WTC11 (cell line): ENCODE measurements around the gene ATP2B1. TPM values are rescaled to one million over a fixed set of nuclear protein-coding genes. Genes with fewer than 3 reads are reported as not detected.

ENCODE experiments used
- ATAC-seq: fragments of 200-7000 bp; cut with Tn5 transposase; 2 replicates; pipeline ENCODE4 v1.10.0; 2021; ENCODE audit warnings: mild to moderate bottlenecking, moderate library complexity
- CTCF ChIA-PET: fragments of 300-600 bp; sonication (Branson Sonifier 250); formaldehyde crosslinking; loops from one replicate; lab custom pipeline; 2021; ENCODE audit warnings: antibody characterized with exemption; lab: Charles Lee
- POLR2A ChIA-PET: fragments of 350-600 bp; sonication (Branson Sonifier 250); formaldehyde crosslinking; loops from one replicate; lab custom pipeline; 2021; ENCODE audit warnings: antibody characterized with exemption; lab: Charles Lee
- DNase-seq: peaks from one replicate; pipeline ENCODE4 v3.0.0; 2021; ENCODE audit warnings: low spot score
- H3K27ac Mint-ChIP-seq: 2 replicates; pipeline ENCODE4 v1.8.0; 2021; ENCODE audit warnings: mixed read lengths
- H3K27me3 Mint-ChIP-seq: 2 replicates; pipeline ENCODE4 v1.8.0; 2021; ENCODE audit warnings: low read depth, mild to moderate bottlenecking, moderate library complexity, mixed read lengths
- H3K36me3 Mint-ChIP-seq: 2 replicates; pipeline ENCODE4 v1.8.0; 2021; ENCODE audit warnings: mixed read lengths
- H3K4me1 Mint-ChIP-seq: 2 replicates; pipeline ENCODE4 v1.8.0; 2022; ENCODE audit warnings: mixed read lengths
- H3K4me3 Mint-ChIP-seq: 2 replicates; pipeline ENCODE4 v1.8.0; 2021; ENCODE audit warnings: mild to moderate bottlenecking, moderate library complexity, mixed read lengths
- H3K9me3 Mint-ChIP-seq: 2 replicates; pipeline ENCODE4 v1.8.0; 2021; ENCODE audit warnings: mixed read lengths
- ATF1 ChIP-seq: sonication (generic); formaldehyde crosslinking; IDR thresholded peaks from 2 replicates; pipeline ENCODE4 v1.8.1; 2023; ENCODE audit warnings: mild to moderate bottlenecking, moderate library complexity, missing genetic modification reagents
- CBFB ChIP-seq: sonication (generic); formaldehyde crosslinking; IDR thresholded peaks from 2 replicates; pipeline ENCODE4 v1.8.1; 2022; ENCODE audit warnings: mild to moderate bottlenecking, low read depth, missing genetic modification reagents
- EMX1 ChIP-seq: fragments of 250-450 bp; sonication (Bioruptor Pico); IDR thresholded peaks from 2 replicates; pipeline ENCODE4 v1.8.0; 2021; ENCODE audit warnings: mild to moderate bottlenecking
- ESRRA ChIP-seq: sonication (generic); formaldehyde crosslinking; IDR thresholded peaks from 2 replicates; pipeline ENCODE4 v1.8.1; 2022; ENCODE audit warnings: mild to moderate bottlenecking, missing genetic modification reagents, borderline replicate concordance
- FOXJ3 ChIP-seq: sonication (generic); formaldehyde crosslinking; IDR thresholded peaks from 2 replicates; pipeline ENCODE4 v1.9.0; 2021; ENCODE audit warnings: missing genetic modification reagents, mild to moderate bottlenecking, borderline replicate concordance
- FOXK1 ChIP-seq: sonication (generic); formaldehyde crosslinking; IDR thresholded peaks from 2 replicates; pipeline ENCODE4 v1.8.0; 2022; ENCODE audit warnings: mild to moderate bottlenecking, moderate library complexity, missing genetic modification reagents
- FOXP1 ChIP-seq: sonication (generic); formaldehyde crosslinking; IDR thresholded peaks from 2 replicates; pipeline ENCODE4 v1.8.0; 2022; ENCODE audit warnings: missing genetic modification reagents, mild to moderate bottlenecking, moderate library complexity, borderline replicate concordance
- GRHL2 ChIP-seq: fragments of 250-450 bp; sonication (Bioruptor Pico); IDR thresholded peaks from 2 replicates; pipeline ENCODE4 v1.8.0; 2022; ENCODE audit warnings: mild to moderate bottlenecking, moderate library complexity; ENCODE audit not compliant: insufficient replicate concordance, severe bottlenecking
- HMGA2 ChIP-seq: fragments of 250-450 bp; sonication (Bioruptor Pico); IDR thresholded peaks from 2 replicates; pipeline ENCODE4 v1.4.0; 2021; ENCODE audit warnings: mild to moderate bottlenecking, moderate library complexity
- JUN ChIP-seq: sonication (generic); formaldehyde crosslinking; IDR thresholded peaks from 2 replicates; pipeline ENCODE4 v1.8.0; 2023; ENCODE audit warnings: mild to moderate bottlenecking, missing genetic modification reagents
- KAT7 ChIP-seq: sonication (generic); formaldehyde crosslinking; IDR thresholded peaks from 2 replicates; pipeline ENCODE4 v1.8.1; 2023; ENCODE audit warnings: missing genetic modification reagents, mild to moderate bottlenecking, borderline replicate concordance
- MYBL2 ChIP-seq: sonication (generic); formaldehyde crosslinking; IDR thresholded peaks from 2 replicates; pipeline ENCODE4 v1.8.1; 2023; ENCODE audit warnings: mild to moderate bottlenecking, moderate library complexity, missing genetic modification reagents
- OVOL2 ChIP-seq: fragments of 250-450 bp; sonication (Bioruptor Pico); IDR thresholded peaks from 2 replicates; pipeline ENCODE4 v1.9.0; 2021; ENCODE audit warnings: mild to moderate bottlenecking, borderline replicate concordance
- RELA ChIP-seq: sonication (generic); formaldehyde crosslinking; IDR thresholded peaks from 2 replicates; pipeline ENCODE4 v1.8.1; 2022; ENCODE audit warnings: missing genetic modification reagents, mild to moderate bottlenecking, borderline replicate concordance
- SMAD4 ChIP-seq: sonication (generic); formaldehyde crosslinking; IDR thresholded peaks from 2 replicates; pipeline ENCODE4 v1.8.0; 2022; ENCODE audit warnings: mild to moderate bottlenecking, missing genetic modification reagents
- TEAD4 ChIP-seq: sonication (generic); formaldehyde crosslinking; IDR thresholded peaks from 2 replicates; pipeline ENCODE4 v1.8.0; 2022; ENCODE audit warnings: mild to moderate bottlenecking, missing genetic modification reagents
- ZBTB21 ChIP-seq: sonication (generic); formaldehyde crosslinking; IDR thresholded peaks from 2 replicates; pipeline ENCODE4 v1.8.1; 2023; ENCODE audit warnings: mild to moderate bottlenecking, missing genetic modification reagents, borderline replicate concordance
- ZNF138 ChIP-seq: sonication (generic); formaldehyde crosslinking; conservative IDR thresholded peaks from 2 replicates; pipeline ENCODE4 v1.8.1; 2022; ENCODE audit warnings: mild to moderate bottlenecking, moderate library complexity, missing genetic modification reagents
- ZNF232 ChIP-seq: sonication (generic); formaldehyde crosslinking; IDR thresholded peaks from 2 replicates; pipeline ENCODE4 v1.8.0; 2022; ENCODE audit warnings: mild to moderate bottlenecking, missing genetic modification reagents
- ZNF317 ChIP-seq: sonication (generic); formaldehyde crosslinking; IDR thresholded peaks from 2 replicates; pipeline ENCODE4 v1.8.1; 2023; ENCODE audit warnings: low read depth, mild to moderate bottlenecking, moderate library complexity, missing genetic modification reagents, borderline replicate concordance
- total RNA-seq: library from RNA; stranded (reverse); gene quantifications from 3 replicates; pipeline ENCODE4 v1.2.3, GENCODE V29; 2021
- TF ChIP-seq, protein P1 (sequence below): sonication (generic); formaldehyde crosslinking; IDR thresholded peaks from 2 replicates; pipeline ENCODE4 v1.8.1; 2022; ENCODE audit warnings: low read depth, mild to moderate bottlenecking, moderate library complexity, missing genetic modification reagents, borderline replicate concordance
- TF ChIP-seq, protein P2 (sequence below): fragments of 250-450 bp; sonication (Bioruptor Pico); IDR thresholded peaks from 2 replicates; pipeline ENCODE4 v1.9.0; 2021; ENCODE audit warnings: mild to moderate bottlenecking
- TF ChIP-seq, protein P3 (sequence below): sonication (generic); formaldehyde crosslinking; IDR thresholded peaks from 2 replicates; pipeline ENCODE4 v1.8.0; 2023; ENCODE audit warnings: mild to moderate bottlenecking, missing genetic modification reagents
- TF ChIP-seq, protein P4 (sequence below): sonication (generic); formaldehyde crosslinking; IDR thresholded peaks from 2 replicates; pipeline ENCODE4 v1.8.1; 2023; ENCODE audit warnings: mild to moderate bottlenecking, missing genetic modification reagents, moderate library complexity
- TF ChIP-seq, protein P5 (sequence below): sonication (generic); formaldehyde crosslinking; IDR thresholded peaks from 2 replicates; pipeline ENCODE4 v1.8.1; 2023; ENCODE audit warnings: mild to moderate bottlenecking, moderate library complexity, missing genetic modification reagents

Gene ATP2B1
- total RNA-seq, 1 experiment from 2014 or later = 31.7 TPM

DNA sequence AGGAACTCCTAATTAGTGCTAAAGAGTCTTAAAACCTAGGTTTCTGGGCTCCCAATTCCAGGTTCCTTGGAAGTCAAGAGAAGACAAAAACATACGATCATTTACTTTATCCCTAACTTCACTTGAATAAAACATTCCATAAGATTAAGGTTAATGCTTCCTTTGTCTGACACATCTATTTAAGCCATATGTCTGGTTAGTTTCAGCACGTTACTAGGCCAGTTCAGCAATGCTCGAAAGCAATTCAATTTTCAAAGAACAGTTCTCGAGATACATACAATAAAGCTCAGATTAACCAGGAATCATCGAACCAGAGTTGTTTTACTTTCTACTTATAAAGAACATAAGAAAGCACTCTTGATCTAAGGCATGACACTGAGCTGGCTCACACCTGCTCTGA is 114.8 kb downstream of the ATP2B1 start:
- no peak overlapping the region for H3K27ac Mint-ChIP-seq
- H3K27me3 Mint-ChIP-seq = no peaks in the 10 kb centered on the region
- H3K4me3 Mint-ChIP-seq = no peak overlapping the region
- ChIA-PET CTCF (no interaction called here), POLR2A (no interaction called here)
- DNase-seq (no peak), ATAC-seq (no peak)
- no peaks in the 10 kb centered on the region for H3K9me3 Mint-ChIP-seq
- peaks cover 8% of the 10 kb centered on the region; the same call in 1 of the 2 replicates for H3K36me3 Mint-ChIP-seq
- TF ChIP-seq, protein P1, sequence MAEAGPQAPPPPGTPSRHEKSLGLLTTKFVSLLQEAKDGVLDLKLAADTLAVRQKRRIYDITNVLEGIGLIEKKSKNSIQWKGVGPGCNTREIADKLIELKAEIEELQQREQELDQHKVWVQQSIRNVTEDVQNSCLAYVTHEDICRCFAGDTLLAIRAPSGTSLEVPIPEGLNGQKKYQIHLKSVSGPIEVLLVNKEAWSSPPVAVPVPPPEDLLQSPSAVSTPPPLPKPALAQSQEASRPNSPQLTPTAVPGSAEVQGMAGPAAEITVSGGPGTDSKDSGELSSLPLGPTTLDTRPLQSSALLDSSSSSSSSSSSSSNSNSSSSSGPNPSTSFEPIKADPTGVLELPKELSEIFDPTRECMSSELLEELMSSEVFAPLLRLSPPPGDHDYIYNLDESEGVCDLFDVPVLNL (CRISPR knock-in tag) = no peak
- TF ChIP-seq EMX1 (CRISPR knock-in tag) (no peak), ZNF232 (CRISPR knock-in tag) (no peak), OVOL2 (CRISPR knock-in tag) (no peak)
- peaks cover 22% of the 10 kb centered on the region for H3K4me1 Mint-ChIP-seq

DNA sequence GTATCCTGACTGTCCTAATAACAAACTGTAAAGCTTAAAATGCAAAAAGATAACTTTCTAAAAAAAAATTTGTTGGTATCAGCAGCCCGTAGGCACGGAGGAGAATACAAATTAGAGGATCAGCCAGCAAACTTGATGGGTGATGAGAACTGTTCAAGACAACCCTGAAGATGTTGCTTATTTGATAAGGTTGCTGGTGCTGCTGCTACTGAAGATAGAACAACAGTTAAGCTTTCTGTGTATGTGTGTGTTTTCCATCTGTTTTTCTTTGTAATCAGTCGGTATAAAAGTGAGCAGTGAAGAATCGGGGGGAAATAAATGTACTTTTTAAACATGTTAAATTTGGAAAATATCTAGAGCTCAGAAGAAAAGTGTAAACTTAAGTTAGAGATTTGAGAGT is 115.4 kb downstream of the ATP2B1 start:
- H3K27ac Mint-ChIP-seq = no peak overlapping the region
- H3K4me3 Mint-ChIP-seq = no peak overlapping the region
- ChIA-PET POLR2A (no interaction called here), CTCF (no interaction called here)
- no peaks in the 10 kb centered on the region for H3K9me3 Mint-ChIP-seq
- TF ChIP-seq, protein P2, sequence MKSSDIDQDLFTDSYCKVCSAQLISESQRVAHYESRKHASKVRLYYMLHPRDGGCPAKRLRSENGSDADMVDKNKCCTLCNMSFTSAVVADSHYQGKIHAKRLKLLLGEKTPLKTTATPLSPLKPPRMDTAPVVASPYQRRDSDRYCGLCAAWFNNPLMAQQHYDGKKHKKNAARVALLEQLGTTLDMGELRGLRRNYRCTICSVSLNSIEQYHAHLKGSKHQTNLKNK (CRISPR knock-in tag) = no peak
- TF ChIP-seq, protein P3, sequence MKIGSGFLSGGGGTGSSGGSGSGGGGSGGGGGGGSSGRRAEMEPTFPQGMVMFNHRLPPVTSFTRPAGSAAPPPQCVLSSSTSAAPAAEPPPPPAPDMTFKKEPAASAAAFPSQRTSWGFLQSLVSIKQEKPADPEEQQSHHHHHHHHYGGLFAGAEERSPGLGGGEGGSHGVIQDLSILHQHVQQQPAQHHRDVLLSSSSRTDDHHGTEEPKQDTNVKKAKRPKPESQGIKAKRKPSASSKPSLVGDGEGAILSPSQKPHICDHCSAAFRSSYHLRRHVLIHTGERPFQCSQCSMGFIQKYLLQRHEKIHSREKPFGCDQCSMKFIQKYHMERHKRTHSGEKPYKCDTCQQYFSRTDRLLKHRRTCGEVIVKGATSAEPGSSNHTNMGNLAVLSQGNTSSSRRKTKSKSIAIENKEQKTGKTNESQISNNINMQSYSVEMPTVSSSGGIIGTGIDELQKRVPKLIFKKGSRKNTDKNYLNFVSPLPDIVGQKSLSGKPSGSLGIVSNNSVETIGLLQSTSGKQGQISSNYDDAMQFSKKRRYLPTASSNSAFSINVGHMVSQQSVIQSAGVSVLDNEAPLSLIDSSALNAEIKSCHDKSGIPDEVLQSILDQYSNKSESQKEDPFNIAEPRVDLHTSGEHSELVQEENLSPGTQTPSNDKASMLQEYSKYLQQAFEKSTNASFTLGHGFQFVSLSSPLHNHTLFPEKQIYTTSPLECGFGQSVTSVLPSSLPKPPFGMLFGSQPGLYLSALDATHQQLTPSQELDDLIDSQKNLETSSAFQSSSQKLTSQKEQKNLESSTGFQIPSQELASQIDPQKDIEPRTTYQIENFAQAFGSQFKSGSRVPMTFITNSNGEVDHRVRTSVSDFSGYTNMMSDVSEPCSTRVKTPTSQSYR = no peak
- TF ChIP-seq ESRRA (CRISPR knock-in tag) (no peak), FOXK1 (CRISPR knock-in tag) (no peak), ZNF138 (no peak), MYBL2 (CRISPR knock-in tag) (no peak), ATF1 (CRISPR knock-in tag) (no peak), ZNF317 (CRISPR knock-in tag) (no peak), SMAD4 (CRISPR knock-in tag) (no peak)
- TF ChIP-seq, protein P4, sequence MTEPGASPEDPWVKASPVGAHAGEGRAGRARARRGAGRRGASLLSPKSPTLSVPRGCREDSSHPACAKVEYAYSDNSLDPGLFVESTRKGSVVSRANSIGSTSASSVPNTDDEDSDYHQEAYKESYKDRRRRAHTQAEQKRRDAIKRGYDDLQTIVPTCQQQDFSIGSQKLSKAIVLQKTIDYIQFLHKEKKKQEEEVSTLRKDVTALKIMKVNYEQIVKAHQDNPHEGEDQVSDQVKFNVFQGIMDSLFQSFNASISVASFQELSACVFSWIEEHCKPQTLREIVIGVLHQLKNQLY (CRISPR knock-in tag) = no peak
- TF ChIP-seq, protein P5, sequence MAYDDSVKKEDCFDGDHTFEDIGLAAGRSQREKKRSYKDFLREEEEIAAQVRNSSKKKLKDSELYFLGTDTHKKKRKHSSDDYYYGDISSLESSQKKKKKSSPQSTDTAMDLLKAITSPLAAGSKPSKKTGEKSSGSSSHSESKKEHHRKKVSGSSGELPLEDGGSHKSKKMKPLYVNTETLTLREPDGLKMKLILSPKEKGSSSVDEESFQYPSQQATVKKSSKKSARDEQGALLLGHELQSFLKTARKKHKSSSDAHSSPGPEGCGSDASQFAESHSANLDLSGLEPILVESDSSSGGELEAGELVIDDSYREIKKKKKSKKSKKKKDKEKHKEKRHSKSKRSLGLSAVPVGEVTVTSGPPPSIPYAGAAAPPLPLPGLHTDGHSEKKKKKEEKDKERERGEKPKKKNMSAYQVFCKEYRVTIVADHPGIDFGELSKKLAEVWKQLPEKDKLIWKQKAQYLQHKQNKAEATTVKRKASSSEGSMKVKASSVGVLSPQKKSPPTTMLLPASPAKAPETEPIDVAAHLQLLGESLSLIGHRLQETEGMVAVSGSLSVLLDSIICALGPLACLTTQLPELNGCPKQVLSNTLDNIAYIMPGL (CRISPR knock-in tag) = no peak
- no peaks in the 10 kb centered on the region for H3K27me3 Mint-ChIP-seq
- peaks cover 8% of the 10 kb centered on the region; the same call in 1 of the 2 replicates for H3K36me3 Mint-ChIP-seq
- peaks cover 15% of the 10 kb centered on the region for H3K4me1 Mint-ChIP-seq
- ATAC-seq (no peak), DNase-seq (no peak)

DNA sequence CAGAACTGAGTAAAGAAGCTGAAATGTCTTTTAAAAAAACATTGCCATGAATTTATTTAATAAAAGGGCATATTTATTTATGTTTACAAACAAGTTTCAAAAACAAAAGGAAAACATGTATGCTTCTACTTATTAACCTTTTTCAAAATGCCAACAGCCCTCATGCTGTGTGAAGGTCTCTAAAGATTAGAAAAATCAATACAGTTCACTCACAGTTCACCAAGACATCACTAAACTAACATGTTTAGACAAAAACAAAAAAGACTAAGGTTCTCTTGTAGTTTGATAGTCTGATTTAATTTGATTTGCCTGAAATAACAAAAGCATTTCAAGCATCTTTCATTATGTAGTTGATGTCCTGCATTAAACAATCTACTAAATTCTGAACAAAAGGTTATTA is 118.9 kb downstream of the ATP2B1 start:
- CTCF ChIA-PET = no interaction called here
- no peak for TF ChIP-seq CBFB (CRISPR knock-in tag)
- TF ChIP-seq ZBTB21 = no peak
- no peak for TF ChIP-seq ATF1 (CRISPR knock-in tag)
- no peak for TF ChIP-seq ZNF317 (CRISPR knock-in tag)
- no peak for TF ChIP-seq GRHL2 (CRISPR knock-in tag)
- TF ChIP-seq RELA (CRISPR knock-in tag) = no peak
- TF ChIP-seq TEAD4 (CRISPR knock-in tag) = no peak
- no peak for TF ChIP-seq ZNF138
- no peak for TF ChIP-seq FOXJ3
- TF ChIP-seq, protein P5 (CRISPR knock-in tag) = no peak
- TF ChIP-seq JUN (CRISPR knock-in tag) = no peak
- no peak for TF ChIP-seq HMGA2 (CRISPR knock-in tag)
- no peak for TF ChIP-seq FOXP1 (CRISPR knock-in tag)
- TF ChIP-seq KAT7 (CRISPR knock-in tag) = no peak

More for the DNA sequence above, 118.9 kb downstream of the ATP2B1 start:
- ATAC-seq = no peak
- Mint-ChIP-seq H3K4me3 (no peak overlapping the region), H3K27ac (no peak overlapping the region), H3K9me3 (no peaks in the 10 kb centered on the region), H3K4me1 (peaks cover 14% of the 10 kb centered on the region), H3K36me3 (peaks cover 8% of the 10 kb centered on the region; the same call in 1 of the 2 replicates), H3K27me3 (no peaks in the 10 kb centered on the region)
- POLR2A ChIA-PET = no interaction called here
- DNase-seq = no peak
